Astrocyte of the cerebellum (primary cell): ENCODE data around the gene ACYP1.
A peak's percentile ranks its signal among the peaks of the same experiment; 100 is the strongest.

ENCODE experiments used
- DNase-seq: peaks from one replicate; pipeline ENCODE4 v3.0.0-alpha.2; 2011; ENCODE audit warnings: low read depth
- H3K4me3 ChIP-seq: 2 replicates; pipeline ENCODE4 v1.5.1; 2011; ENCODE audit warnings: mild to moderate bottlenecking, low read depth, low read length, moderate library complexity
- CTCF ChIP-seq: IDR thresholded peaks from 2 replicates; pipeline ENCODE4 v1.5.1; 2012; ENCODE audit warnings: low read length, low read depth, moderate library complexity, mild to moderate bottlenecking; ENCODE audit errors: missing control alignments
- in situ Hi-C: cut with HindIII; loops from 2 replicates; pipeline ENCODE4 v1.10.0; 2017; ENCODE audit warnings: low sequenced_read_pairs

ACYP1 gene

GRCh38 chr14:75063491-75064204 is at the start of gene ACYP1:
Gene ACYP1 (minus strand): TSS chr14:75064024. CDS start chr14:75063553, 471 bp downstream.
- no peak for TF ChIP-seq CTCF

GRCh38 chr14:75109877-75110276 is 46.1 kb upstream of the ACYP1 start:
- H3K4me3 ChIP-seq: no peak overlapping the region
- TF ChIP-seq CTCF: no peak
- no peak for DNase-seq
- in situ Hi-C loops: no loop called here

More at GRCh38 chr14:75063491-75064204, at the start of gene ACYP1:
- peak within 1 kb of the TSS; percentile 90 for H3K4me3 ChIP-seq
- DNase-seq: peak; percentile 64
- in situ Hi-C loops: no loop called here

GRCh38 chr14:75107186-75107585 is 43.4 kb upstream of the ACYP1 start:
- DNase-seq: no peak
- no peak for TF ChIP-seq CTCF
- no peak overlapping the region for H3K4me3 ChIP-seq
- in situ Hi-C loops: no loop called here

DNA sequence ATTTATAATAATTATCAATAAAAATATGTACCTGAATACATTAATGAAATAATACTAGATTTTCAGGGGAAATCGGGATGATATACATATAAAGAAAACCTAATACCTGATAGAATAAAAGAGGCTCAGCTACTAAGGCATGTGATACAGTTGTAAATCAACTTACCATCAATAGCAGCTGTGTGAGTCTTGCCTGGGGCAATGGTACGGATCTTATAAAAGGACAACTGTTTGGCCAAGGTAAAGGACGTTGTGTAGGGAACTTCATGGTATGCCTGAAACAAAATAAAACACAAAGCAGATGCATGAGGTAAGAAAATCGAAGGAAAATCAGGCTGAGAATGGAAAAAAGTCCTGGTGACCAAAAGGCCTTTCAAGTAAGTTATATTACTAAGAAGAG is 37.7 kb upstream of the ACYP1 start:
- DNase-seq: no peak
- in situ Hi-C loops: no loop called here
- no peak overlapping the region for H3K4me3 ChIP-seq
- no peak for TF ChIP-seq CTCF

GRCh38 chr14:75098682-75099081 is 34.9 kb upstream of the ACYP1 start:
- in situ Hi-C loops: loop anchor here (25.0 kb wide), 1 partner anchor 186 kb away; the partner anchor contains the start of gene RPS6KL1
- H3K4me3 ChIP-seq: no peak overlapping the region
- no peak for DNase-seq
- no peak for TF ChIP-seq CTCF

- in situ Hi-C loops: loop anchor here (25.0 kb wide), 1 partner anchor 186 kb away; the partner anchor contains the start of gene RPS6KL1
- no peak for DNase-seq
- H3K4me3 ChIP-seq: no peak overlapping the region
- TF ChIP-seq CTCF: no peak
Measured at GRCh38 chr14:75098212-75098611, 34.4 kb upstream of the ACYP1 start.
